SK-N-SH (cell line): ENCODE data around the gene ACTRT3. TPM values are rescaled to one million over a fixed set of nuclear protein-coding genes. Genes with fewer than 3 reads are reported as not detected.
A peak's percentile ranks its signal among the peaks of the same experiment; 100 is the strongest.

Source experiments
- CTCF ChIA-PET: fragments of 300-600, 350-600 bp; formaldehyde crosslinking; extraction: SDS; loops from one replicate; lab custom pipeline; 2021; lab: Yijun Ruan, JAX
- POLR2A ChIA-PET: fragments of 350-600 bp; sonication (Branson Sonifier 250); formaldehyde crosslinking; extraction: SDS; loops from one replicate; lab custom pipeline; 2020; ENCODE audit warnings: antibody characterized with exemption, inconsistent platforms; lab: Yijun Ruan, JAX
- DNase-seq: peaks from one replicate; pipeline ENCODE4 v3.0.0; 2012
- H2AFZ ChIP-seq: fragments of 200-600 bp; sonication (generic); 2 replicates; pipeline ENCODE4 v1.8.1; 2016; ENCODE audit warnings: antibody characterized with exemption, mild to moderate bottlenecking, low read depth
- H3F3A ChIP-seq: fragments of 200-600 bp; sonication (generic); replicated peaks from 2 replicates; pipeline ENCODE3; 2016; ENCODE audit warnings: antibody characterized with exemption, mild to moderate bottlenecking; ENCODE audit not compliant: insufficient read depth
- H3K27ac ChIP-seq, 2 experiments: fragments of 200-500 bp in 1 of 2; fragments of 200-600 bp in 1 of 2; sonication (Bioruptor generic) in 1 of 2; sonication (generic), shearing (Covaris generic) in 1 of 2; 2 replicates each; pipeline versions ENCODE4 v1.5.1 to v1.6.1; 2014 to 2016; ENCODE audit warnings: low read depth in 2 of 2, inconsistent platforms in 1 of 2, low read length in 1 of 2, mild to moderate bottlenecking in 1 of 2, mixed read lengths in 1 of 2
- H3K27me3 ChIP-seq: fragments of 200-600 bp; sonication (generic), shearing (Covaris generic); 2 replicates; pipeline ENCODE4 v1.6.1; 2016; ENCODE audit warnings: mixed run types; ENCODE audit not compliant: insufficient read depth
- H3K36me3 ChIP-seq, 2 experiments: fragments of 200-500 bp in 1 of 2; fragments of 200-600 bp in 1 of 2; sonication (Bioruptor generic) in 1 of 2; sonication (generic) in 1 of 2; replicated peaks in 1 of 2; 2 replicates each; pipeline versions ENCODE3 to v1.5.1; 2014 to 2016; ENCODE audit warnings: low read length in 1 of 2, mild to moderate bottlenecking in 1 of 2; ENCODE audit not compliant: insufficient read depth in 2 of 2, control insufficient read depth in 1 of 2
- H3K4me1 ChIP-seq, 2 experiments: fragments of 200-500 bp in 1 of 2; fragments of 200-600 bp in 1 of 2; sonication (Bioruptor generic) in 1 of 2; sonication (generic), shearing (Covaris generic) in 1 of 2; 2 replicates each; pipeline versions ENCODE4 v1.5.1 to v1.6.1; 2014 to 2016; ENCODE audit warnings: low read depth in 1 of 2, low read length in 1 of 2, mixed run types in 1 of 2; ENCODE audit not compliant: insufficient read depth in 2 of 2, control insufficient read depth in 1 of 2
- H3K4me2 ChIP-seq: fragments of 200-600 bp; sonication (generic), shearing (Covaris generic); 2 replicates; pipeline ENCODE4 v1.6.1; 2017; ENCODE audit warnings: mixed run types
- H3K4me3 ChIP-seq, 2 experiments: fragments of 200-500 bp in 1 of 2; fragments of 200-600 bp in 1 of 2; sonication (Bioruptor generic) in 1 of 2; sonication (generic), shearing (Covaris generic) in 1 of 2; 2 replicates each; pipeline versions ENCODE4 v1.5.1 to v1.8.1; 2014 to 2016; ENCODE audit warnings: low read depth in 2 of 2, inconsistent platforms in 1 of 2, low read length in 1 of 2, mild to moderate bottlenecking in 1 of 2, mixed read lengths in 1 of 2, moderate library complexity in 1 of 2
- H3K79me2 ChIP-seq: fragments of 200-600 bp; sonication (generic); 2 replicates; pipeline ENCODE4 v1.8.1; 2017; ENCODE audit warnings: mild to moderate bottlenecking; ENCODE audit not compliant: insufficient read depth
- H3K9ac ChIP-seq: fragments of 200-600 bp; sonication (generic); 2 replicates; pipeline ENCODE4 v1.6.1; 2017; ENCODE audit warnings: mixed run types
- H3K9me2 ChIP-seq: fragments of 200-600 bp; sonication (generic); 2 replicates; pipeline ENCODE4 v1.6.1; 2017; ENCODE audit warnings: mixed run types
- H3K9me3 ChIP-seq: fragments of 200-600 bp; sonication (generic); 2 replicates; pipeline ENCODE4 v1.6.1; 2017; ENCODE audit warnings: mixed run types, mild to moderate bottlenecking, moderate library complexity
- H4K20me1 ChIP-seq: fragments of 200-600 bp; sonication (generic); 2 replicates; pipeline ENCODE4 v1.6.1; 2017; ENCODE audit warnings: mild to moderate bottlenecking, mixed run types; ENCODE audit not compliant: insufficient read depth
- CHD2 ChIP-seq: fragments of 150-350 bp; IDR thresholded peaks from 2 replicates; pipeline ENCODE4 v1.6.1; 2018; ENCODE audit warnings: low read length; ENCODE audit not compliant: partially characterized antibody
- EP300 ChIP-seq, 2 experiments: IDR thresholded peaks; 2 replicates each; pipeline versions ENCODE4 v1.4.0 to v1.6.1; 2012; ENCODE audit warnings: borderline replicate concordance in 1 of 2, low read depth in 1 of 2, low read length in 1 of 2
- FOSL2 ChIP-seq: IDR thresholded peaks from 2 replicates; pipeline ENCODE4 v1.4.0; 2012; ENCODE audit warnings: low read depth, mild to moderate bottlenecking, moderate library complexity, borderline replicate concordance
- GABPA ChIP-seq: IDR thresholded peaks from 2 replicates; pipeline ENCODE4 v1.4.0; 2012; ENCODE audit warnings: low read depth, mild to moderate bottlenecking
- GATA2 ChIP-seq: sonication (generic); formaldehyde crosslinking; IDR thresholded peaks from 2 replicates; pipeline ENCODE4 v1.5.0; 2020; ENCODE audit warnings: mild to moderate bottlenecking, missing genetic modification reagents
- MAX ChIP-seq: IDR thresholded peaks from 2 replicates; pipeline ENCODE4 v1.4.0; 2012; ENCODE audit warnings: low read depth
- MXI1 ChIP-seq: IDR thresholded peaks from 2 replicates; pipeline ENCODE4 v1.6.1; 2012; ENCODE audit warnings: mild to moderate bottlenecking, low read depth, low read length, improper control_type of control experiment
- NRF1 ChIP-seq: IDR thresholded peaks from 2 replicates; pipeline ENCODE4 v1.6.1; 2012; ENCODE audit warnings: low read depth, mild to moderate bottlenecking, low read length
- POLR2AphosphoS5 ChIP-seq: IDR thresholded peaks from 2 replicates; pipeline ENCODE4 v1.6.1; 2012; ENCODE audit warnings: low read depth, low read length
- RFX5 ChIP-seq: IDR thresholded peaks from 2 replicates; pipeline ENCODE4 v1.6.1; 2012; ENCODE audit warnings: mild to moderate bottlenecking, improper control_type of control experiment, low read length
- SMC3 ChIP-seq: IDR thresholded peaks from 2 replicates; pipeline ENCODE4 v1.6.1; 2012; ENCODE audit warnings: low read depth, low read length, improper control_type of control experiment
- YY1 ChIP-seq: IDR thresholded peaks from 2 replicates; pipeline ENCODE4 v1.4.0; 2012; ENCODE audit warnings: low read depth, mild to moderate bottlenecking
- ZBTB33 ChIP-seq: IDR thresholded peaks from 2 replicates; pipeline ENCODE4 v1.4.0; 2012; ENCODE audit warnings: low read depth, borderline replicate concordance
- WGBS: methylation state at CpG from one replicate; pipeline ENCODE4 v1.1.6; 2017; ENCODE audit warnings: low lambda C conversion rate; 5-methylcytosine and 5-hydroxymethylcytosine counted together
- polyA plus RNA-seq, 3 experiments: library from polyadenylated mRNA; depleted of rRNA; stranded (reverse); fragments of >200 nt; gene quantifications; 2 replicates each; pipeline ENCODE4 v1.2.3, GENCODE V29; 2012

The ACTRT3 gene
- polyA plus RNA-seq, 1 of the 3 experiments (the other 2 are of a cell fraction): 1.2 TPM

- POLR2A ChIA-PET: interaction anchor here (0.6 to 1.7 kb wide), 4 partner anchors 37 to 1080 kb away, joined by 3 to 13 read pairs (median 5); partner anchors contain the start of genes LRRC34 and LRRIQ4
- Histone ChIP-seq H3K79me2 (peaks cover 42% of the 10 kb centered on the region), H3F3A (peaks cover 38% of the 10 kb centered on the region), H3K4me3 (peak overlapping the region; percentile 100), H3K9me2 (no peaks in the 10 kb centered on the region), H3K27ac (peak overlapping the region; percentile 96 to 99), H3K9me3 (no peaks in the 10 kb centered on the region), H4K20me1 (0 out of 2 replicates have a peak, but pooled peaks cover 4% of the 10 kb centered on the region), H2AFZ (peak overlapping the region; percentile 100), H3K4me1 (peaks cover 4 to 10% of the 10 kb centered on the region in 2 experiments; a peak in 3 of 4 replicates), H3K36me3 (peaks cover 27 to 32% of the 10 kb centered on the region in 2 experiments), H3K4me2 (peak overlapping the region; percentile 93), H3K27me3 (no peaks in the 10 kb centered on the region), H3K9ac (peak overlapping the region; percentile 92)
- CTCF ChIA-PET: interaction anchor here (0.9 to 3.1 kb wide), 3 partner anchors 9 to 103 kb away, joined by 3 to 13 read pairs (median 3); no protein-coding TSS in a partner anchor
- WGBS: 1% methylated on average over 15 of the region's 15 CpGs
- peak; percentile 78 for DNase-seq
- TF ChIP-seq MXI1: peak; percentile 94; the same call in 1 of the 2 replicates
- peak; percentile 20; the same call in 1 of the 2 replicates for TF ChIP-seq POLR2AphosphoS5
- TF ChIP-seq RFX5: no peak
- TF ChIP-seq FOSL2: no peak
- TF ChIP-seq SMC3: no peak
- peak; percentile 86 for TF ChIP-seq NRF1
- peak; percentile 52 for TF ChIP-seq GABPA
- no peak for TF ChIP-seq ZBTB33
- TF ChIP-seq MAX: peak; percentile 96
- peak; percentile 9 for TF ChIP-seq CHD2
- TF ChIP-seq YY1: 0 out of 2 replicates have a peak, but pooled peaks have one; percentile 43
- TF ChIP-seq EP300 (IDR thresholded peaks at IDR 0.05; ENCODE audit: borderline replicate concordance in 1 of 2, low read depth in 1 of 2, low read length in 1 of 2): peak in 1 of 2 experiments; percentile 52; a peak in 1 of 4 replicates
- 0 out of 2 replicates have a peak, but pooled peaks have one; percentile 2 for TF ChIP-seq GATA2 (CRISPR knock-in tag)
These were observed 3.0 kb upstream of the ACTRT3 start for GRCh38 chr3:169772305-169772896.
